A673 (cell line): ENCODE results near the gene TOP2A. TPM values are rescaled to one million over a fixed set of nuclear protein-coding genes. Genes with fewer than 3 reads are reported as not detected.

Experiments
- BruUV-seq: library from RNA; stranded (reverse); fragments of 400-500 nt; replicated peaks from 2 replicates; lab custom pipeline; 2021; lab: Mats Ljungman, UMichigan
- CTCF ChIA-PET: fragments of 300-600 bp; sonication (Branson Sonifier 250); formaldehyde crosslinking; loops from one replicate; lab custom pipeline; 2022; ENCODE audit warnings: antibody characterized with exemption; lab: Charles Lee
- POLR2A ChIA-PET: fragments of 300-600 bp; sonication (Branson Sonifier 250); formaldehyde crosslinking; loops from one replicate; lab custom pipeline; 2022; ENCODE audit warnings: antibody characterized with exemption; ENCODE audit not compliant: low non-redundant PET; lab: Charles Lee
- DNase-seq: peaks from one replicate; pipeline ENCODE4 v3.0.0-alpha.2; 2015; ENCODE audit warnings: low spot score
- H3K27ac ChIP-seq: fragments of 200-600 bp; sonication (generic); 2 replicates; pipeline ENCODE4 v1.5.1; 2016; ENCODE audit warnings: mixed run types, low read depth, mild to moderate bottlenecking, mixed read lengths, antibody characterized with exemption, low read length; ENCODE audit not compliant: poor library complexity, severe bottlenecking
- H3K27me3 ChIP-seq: fragments of 200-600 bp; sonication (generic); replicated peaks from 2 replicates; pipeline ENCODE4 v1.6.1; 2017; ENCODE audit warnings: mixed run types, low read depth, mild to moderate bottlenecking, mixed read lengths, antibody characterized with exemption, low read length; ENCODE audit not compliant: insufficient read depth, poor library complexity
- H3K36me3 ChIP-seq: fragments of 200-600 bp; sonication (generic); 2 replicates; pipeline ENCODE4 v1.6.1; 2016; ENCODE audit warnings: mixed run types, mild to moderate bottlenecking, mixed read lengths, antibody characterized with exemption, low read length; ENCODE audit not compliant: insufficient read depth, poor library complexity, severe bottlenecking
- H3K4me1 ChIP-seq: fragments of 200-600 bp; sonication (generic); 2 replicates; pipeline ENCODE4 v1.6.1; 2017; ENCODE audit warnings: mixed run types, mild to moderate bottlenecking, mixed read lengths, antibody characterized with exemption, low read length; ENCODE audit not compliant: insufficient read depth, poor library complexity, severe bottlenecking
- H3K4me3 ChIP-seq: fragments of 200-600 bp; sonication (generic); 2 replicates; pipeline ENCODE4 v1.5.1; 2016; ENCODE audit warnings: low read depth, mixed run types, mild to moderate bottlenecking, mixed read lengths, low read length; ENCODE audit not compliant: poor library complexity, severe bottlenecking
- H3K9me3 ChIP-seq: fragments of 200-600 bp; sonication (generic); 2 replicates; pipeline ENCODE4 v1.6.1; 2016; ENCODE audit warnings: mixed run types, low read depth, mild to moderate bottlenecking, mixed read lengths, antibody characterized with exemption, low read length; ENCODE audit not compliant: poor library complexity, severe bottlenecking
- CTCF ChIP-seq: fragments of 300-800, 200-600 bp; sonication (generic); conservative IDR thresholded peaks from 2 replicates; pipeline ENCODE4 v1.5.1; 2017; ENCODE audit warnings: low read depth, mild to moderate bottlenecking, antibody characterized with exemption, low read length, moderate library complexity, mixed read lengths
- EZH2 ChIP-seq: fragments of 200-600 bp; sonication (generic); IDR thresholded peaks from 2 replicates; pipeline ENCODE4 v1.6.1; 2017; ENCODE audit warnings: borderline replicate concordance, low read depth, mild to moderate bottlenecking, mixed read lengths, antibody characterized with exemption, low read length; ENCODE audit not compliant: poor library complexity, severe bottlenecking
- intact Hi-C: fragments of 100-400 bp; cut with micrococcal nuclease; formaldehyde crosslinking; loops from one replicate; pipeline ENCODE4 v1.10.0; 2022; ENCODE audit not compliant: unreplicated experiment
- total RNA-seq: library from RNA; stranded (reverse); gene quantifications from 2 replicates; pipeline ENCODE4 v1.2.3, GENCODE V29; 2021

The TOP2A gene
- total RNA-seq, 1 experiment from 2014 or later: 188 TPM

GRCh38 chr17:40349895-40350688, 67.6 kb downstream of the TOP2A start:
- ChIA-PET POLR2A (no interaction called here), CTCF (interaction anchor here (0.5 kb wide), 1 partner anchor 91 kb away, joined by 3 read pairs; no protein-coding TSS in a partner anchor)
- no peaks in the 10 kb centered on the region for H3K27me3 ChIP-seq
- no peak overlapping the region for H3K4me3 ChIP-seq
- TF ChIP-seq CTCF (no peak), EZH2 (no peak)
- peaks cover 60% of the 10 kb centered on the region for H3K4me1 ChIP-seq
- intact Hi-C loops: loop anchor here (5.0 to 10.0 kb wide), 2 partner anchors 148 to 215 kb away; partner anchors contain the start of gene CCR7
- no peaks in the 10 kb centered on the region for H3K9me3 ChIP-seq
- peaks cover 10% of the 10 kb centered on the region for H3K36me3 ChIP-seq
- BruUV-seq: no TSS peak
- peak; percentile 58 for DNase-seq
- peak overlapping the region; percentile 79 for H3K27ac ChIP-seq

GRCh38 chr17:40349477-40349894, 68.2 kb downstream of the TOP2A start:
- Histone ChIP-seq H3K36me3 (peaks cover 10% of the 10 kb centered on the region), H3K4me3 (no peak overlapping the region), H3K9me3 (no peaks in the 10 kb centered on the region), H3K27ac (no peak overlapping the region), H3K4me1 (peaks cover 64% of the 10 kb centered on the region), H3K27me3 (no peaks in the 10 kb centered on the region)
- POLR2A ChIA-PET: no interaction called here
- intact Hi-C loops: no loop called here
- no peak for DNase-seq
- CTCF ChIA-PET: no interaction called here
- TF ChIP-seq EZH2: no peak
- no peak for TF ChIP-seq CTCF
- no TSS peak for BruUV-seq

DNA sequence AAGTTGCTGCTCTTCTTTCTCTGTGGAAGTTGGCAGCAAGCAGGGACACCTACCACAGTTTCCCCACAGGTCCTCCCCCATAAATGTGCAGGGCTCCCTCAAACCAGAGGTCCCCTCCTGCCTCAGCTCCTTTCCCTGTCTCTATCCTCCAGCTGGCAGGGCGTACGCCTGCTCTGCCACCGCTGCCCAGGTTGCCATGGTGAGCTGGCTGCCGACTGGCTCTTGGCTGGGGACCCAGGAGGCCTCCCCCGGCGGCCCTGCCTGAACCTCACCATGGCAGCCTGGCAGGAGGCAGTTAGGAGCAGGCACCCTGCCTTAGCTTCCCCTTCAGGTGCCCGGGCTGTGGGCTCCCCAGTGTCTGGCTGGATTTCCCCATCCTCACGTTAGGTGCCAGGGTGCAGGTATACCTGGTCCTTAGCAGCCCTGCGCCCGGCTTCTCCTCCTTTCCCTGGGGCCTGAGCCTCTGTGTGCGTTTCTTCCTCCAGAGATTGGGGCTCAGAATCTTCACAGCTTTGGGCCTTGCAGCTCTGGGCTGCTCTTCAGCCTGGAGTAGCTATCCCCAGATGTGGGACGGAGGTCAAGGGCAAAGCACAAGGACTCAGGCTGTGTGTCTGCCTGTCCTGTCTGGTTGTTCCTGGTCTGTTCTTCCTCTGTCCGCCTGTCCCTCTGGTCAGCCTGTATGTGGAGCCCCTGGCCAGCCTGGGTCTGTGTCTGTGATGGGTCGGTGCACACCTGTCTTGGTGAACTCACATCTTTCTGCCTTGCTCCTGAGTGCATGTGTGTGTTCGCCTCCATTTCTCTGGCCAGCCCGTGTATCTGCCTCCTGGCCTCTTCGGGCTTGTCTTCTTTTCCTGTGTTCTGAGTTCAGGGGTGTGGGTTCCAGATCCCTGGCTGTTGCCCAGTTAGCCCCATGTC, 68.9 kb downstream of the TOP2A start:
- DNase-seq: no peak
- intact Hi-C loops: no loop called here
- CTCF ChIA-PET: no interaction called here
- no TSS peak for BruUV-seq
- POLR2A ChIA-PET: no interaction called here
- no peak for TF ChIP-seq EZH2
- TF ChIP-seq CTCF: no peak
- peaks cover 10% of the 10 kb centered on the region for H3K36me3 ChIP-seq
- peaks cover 71% of the 10 kb centered on the region for H3K4me1 ChIP-seq
- H3K27me3 ChIP-seq: no peaks in the 10 kb centered on the region
- no peak overlapping the region for H3K4me3 ChIP-seq
- H3K9me3 ChIP-seq: no peaks in the 10 kb centered on the region
- no peak overlapping the region for H3K27ac ChIP-seq
